T-helper 22 cell (primary cell): ENCODE data around the gene ZNF592.
"Not testable (repeated sequence)": the region's sequence is repeated elsewhere in the genome, so short reads cannot be mapped to it uniquely, and the experiment has no call there.

Source experiments
- DNase-seq: peaks from one replicate; pipeline ENCODE4 v3.0.0-alpha.2; 2020; ENCODE audit warnings: low read depth

Gene ZNF592

DNA sequence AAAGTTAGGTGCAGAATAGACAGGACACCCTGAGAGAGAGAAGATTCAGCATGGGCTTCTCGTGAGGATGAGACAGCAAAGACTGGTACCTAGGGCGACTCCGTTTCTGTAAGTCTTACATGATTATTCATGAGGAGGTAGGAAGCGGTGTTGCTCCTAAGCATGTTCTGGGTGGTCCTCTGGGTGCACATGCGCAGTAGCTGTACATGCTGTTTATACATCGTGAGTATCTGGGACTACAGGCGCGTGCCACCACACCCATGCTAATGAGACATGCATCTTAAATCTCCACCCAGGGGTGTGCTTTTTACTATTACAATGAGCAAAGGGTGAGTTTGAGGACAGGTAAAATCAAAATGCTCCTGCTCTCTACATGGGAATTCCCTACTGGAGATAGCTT is 81.0 kb downstream of the ZNF592 start:
- no peak for DNase-seq

DNA sequence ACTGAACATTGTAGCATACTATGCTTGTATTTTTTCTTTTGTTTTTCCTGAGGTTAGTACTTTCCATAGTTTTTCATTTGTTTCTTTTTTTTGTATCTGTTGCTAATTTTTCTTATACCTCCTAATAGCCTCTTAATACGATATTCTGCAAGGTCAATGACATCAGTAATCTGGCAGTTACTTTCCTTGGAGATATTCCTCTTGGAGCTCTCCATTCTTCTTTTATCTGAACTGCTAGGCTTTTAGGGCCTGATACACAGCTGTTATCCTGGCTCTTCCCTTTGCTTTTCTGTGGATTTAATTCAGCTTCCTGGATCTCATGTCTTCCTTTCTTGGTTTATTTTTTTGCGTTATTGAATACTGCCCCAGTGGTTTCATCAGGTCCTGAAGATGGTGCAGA is 81.6 kb downstream of the ZNF592 start:
- no peak for DNase-seq

DNA sequence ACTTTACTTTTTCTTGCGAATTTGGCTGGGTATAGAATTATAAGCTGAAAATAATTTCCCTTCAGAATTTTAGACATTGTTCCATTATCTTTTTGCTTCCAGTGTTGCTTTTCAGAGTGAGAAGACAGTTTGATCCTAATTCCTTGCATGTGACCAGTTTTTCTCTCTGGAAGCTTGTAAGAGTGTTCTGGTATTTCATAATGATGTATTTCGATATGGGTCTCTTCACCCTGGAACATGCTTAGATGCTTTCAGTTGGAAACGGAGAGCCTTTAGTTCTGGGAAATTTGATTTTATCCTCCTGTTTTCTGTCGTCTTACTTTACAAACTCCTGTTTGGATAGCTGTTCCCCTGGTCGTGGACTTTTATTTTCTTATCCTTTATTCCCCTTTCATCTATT is 82.6 kb downstream of the ZNF592 start:
- no peak for DNase-seq

DNA sequence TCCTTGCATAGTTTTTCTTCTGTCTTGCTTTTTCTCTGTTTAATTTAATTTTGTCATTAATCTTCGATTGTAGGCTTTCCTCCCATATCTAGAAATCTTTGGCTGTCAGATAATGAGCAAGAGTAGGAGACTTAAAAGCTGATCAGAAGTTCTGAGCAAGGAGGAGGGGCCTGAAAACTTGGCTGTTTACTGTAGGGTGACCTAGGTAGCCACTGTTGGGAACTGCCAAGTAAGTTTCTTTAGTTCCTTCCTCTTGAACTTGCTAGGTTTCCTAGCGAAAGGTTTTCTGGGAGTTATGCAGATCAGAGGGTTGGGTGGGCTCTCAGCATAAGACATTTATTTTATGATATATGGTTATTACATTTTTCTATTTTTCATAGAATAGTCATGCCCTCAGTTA is 83.2 kb downstream of the ZNF592 start:
- DNase-seq: no peak

DNA sequence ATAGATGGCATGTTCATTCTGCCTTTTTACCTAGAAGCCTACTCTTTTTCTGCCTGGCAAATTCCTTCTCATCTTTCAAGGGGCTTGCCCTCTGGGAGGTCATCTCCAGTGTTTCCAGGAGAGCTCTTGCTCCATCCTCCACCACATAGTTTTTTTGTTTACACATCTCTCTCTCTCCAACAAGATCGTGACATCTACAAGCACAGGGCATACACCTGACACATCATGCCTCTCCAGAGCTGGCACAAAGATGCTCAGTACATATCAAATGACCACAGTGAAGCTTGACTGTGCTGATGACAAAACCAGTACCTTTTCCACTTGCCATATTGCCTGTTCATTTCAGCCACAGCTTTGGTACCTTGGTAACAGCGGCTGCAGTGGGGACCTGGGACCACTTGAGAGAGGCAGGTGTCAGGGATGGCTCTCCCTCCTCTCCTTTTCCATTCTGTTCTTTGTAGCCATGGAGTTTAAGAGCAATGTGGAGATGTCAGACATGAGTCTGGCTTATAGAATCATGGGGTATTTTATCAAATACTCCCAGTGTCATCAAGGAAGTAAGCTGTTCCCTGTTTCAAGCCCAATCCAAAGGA is 84.2 kb downstream of the ZNF592 start:
- DNase-seq: no peak

DNA sequence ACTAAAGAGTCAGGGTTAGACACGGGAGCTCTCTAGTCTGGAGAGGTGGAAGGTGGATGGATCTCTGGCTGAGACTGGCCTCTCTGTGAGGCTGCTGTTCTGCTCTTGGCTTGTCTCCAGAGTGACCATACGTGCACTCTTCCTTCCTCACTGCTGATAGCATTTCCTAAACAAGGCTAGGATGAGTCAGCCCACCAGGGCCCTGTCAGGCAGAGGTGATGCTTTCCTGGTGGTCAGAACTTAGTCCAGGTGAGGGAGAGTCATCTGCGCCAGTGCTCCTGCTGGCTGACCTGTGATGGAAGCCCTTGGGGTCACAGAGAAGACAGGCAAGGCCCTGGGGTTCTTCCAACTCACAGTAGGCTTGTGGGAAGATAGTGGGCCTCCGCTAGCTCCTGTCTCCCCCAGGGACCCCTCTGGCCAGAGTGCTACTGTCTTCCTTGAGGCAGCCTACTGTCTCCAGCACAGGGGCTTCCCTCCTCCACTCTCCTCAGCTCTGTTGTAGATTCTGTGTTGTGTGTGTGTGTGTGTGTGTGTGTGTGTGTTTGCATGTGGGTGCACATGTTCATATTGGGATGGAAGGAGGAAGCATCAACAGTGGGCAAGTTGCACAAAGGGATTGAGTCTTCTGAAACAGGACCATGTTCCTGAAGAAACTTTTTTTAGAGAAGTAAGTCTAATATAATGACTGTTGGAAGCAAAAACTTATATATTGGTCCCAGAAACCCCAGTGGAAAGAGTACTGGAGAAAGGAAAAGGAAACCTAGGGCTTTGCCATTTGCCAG is 85.2 kb downstream of the ZNF592 start:
- DNase-seq: no peak

DNA sequence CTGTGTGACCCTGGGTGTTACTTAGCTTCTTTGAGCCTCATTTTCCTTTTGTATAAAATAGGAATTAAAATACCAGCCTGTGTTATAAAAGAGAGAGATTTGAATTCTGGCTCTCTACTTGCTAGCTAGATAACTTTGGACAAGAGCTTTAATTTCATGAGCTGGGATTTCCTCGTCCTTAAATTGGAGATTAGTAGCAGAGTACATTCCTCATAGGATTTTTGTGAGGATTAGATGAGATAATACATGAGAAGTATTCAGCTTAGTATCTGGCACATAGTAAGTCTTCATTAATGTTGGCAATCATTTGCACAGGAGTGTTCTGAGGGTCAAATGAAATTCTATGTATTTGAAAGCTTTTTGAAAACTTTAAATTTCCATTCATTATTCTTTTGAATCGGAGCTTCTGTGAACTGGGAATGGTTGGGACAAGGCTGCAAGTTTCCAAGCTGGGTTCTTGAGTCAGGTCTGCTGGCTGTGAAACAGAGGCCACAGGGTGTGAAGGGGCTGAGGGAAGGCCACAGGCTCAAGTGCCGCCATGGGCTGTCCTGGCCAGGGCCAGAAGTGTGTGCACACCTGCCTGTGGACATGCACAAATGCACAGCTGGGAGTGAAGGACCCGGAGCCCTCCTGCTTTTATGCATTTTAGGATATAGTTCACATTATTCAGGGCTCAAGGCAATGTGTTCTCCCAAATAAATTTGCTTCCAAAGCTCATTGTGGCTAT is 86.0 kb downstream of the ZNF592 start:
- no peak for DNase-seq

DNA sequence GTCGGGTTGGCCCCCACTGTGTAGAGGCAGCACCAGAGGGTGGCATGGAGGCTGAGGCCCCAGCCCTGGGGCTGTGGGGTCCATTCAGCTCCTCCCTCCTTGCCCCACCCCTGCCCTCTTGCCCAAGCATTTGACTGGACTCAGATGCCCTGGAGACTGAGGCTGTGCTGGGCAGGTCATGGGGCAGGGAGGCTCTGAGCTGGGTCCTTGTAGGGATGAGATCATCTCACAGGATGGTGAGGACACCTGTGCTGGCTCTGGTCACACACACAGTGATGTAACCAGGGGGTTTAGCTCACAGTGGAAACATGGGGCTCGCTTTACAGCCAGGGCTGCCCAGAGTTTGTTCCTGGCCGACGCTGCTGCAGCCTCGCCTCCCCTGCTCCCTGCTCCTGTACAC is 86.6 kb downstream of the ZNF592 start:
- no peak for DNase-seq

DNA sequence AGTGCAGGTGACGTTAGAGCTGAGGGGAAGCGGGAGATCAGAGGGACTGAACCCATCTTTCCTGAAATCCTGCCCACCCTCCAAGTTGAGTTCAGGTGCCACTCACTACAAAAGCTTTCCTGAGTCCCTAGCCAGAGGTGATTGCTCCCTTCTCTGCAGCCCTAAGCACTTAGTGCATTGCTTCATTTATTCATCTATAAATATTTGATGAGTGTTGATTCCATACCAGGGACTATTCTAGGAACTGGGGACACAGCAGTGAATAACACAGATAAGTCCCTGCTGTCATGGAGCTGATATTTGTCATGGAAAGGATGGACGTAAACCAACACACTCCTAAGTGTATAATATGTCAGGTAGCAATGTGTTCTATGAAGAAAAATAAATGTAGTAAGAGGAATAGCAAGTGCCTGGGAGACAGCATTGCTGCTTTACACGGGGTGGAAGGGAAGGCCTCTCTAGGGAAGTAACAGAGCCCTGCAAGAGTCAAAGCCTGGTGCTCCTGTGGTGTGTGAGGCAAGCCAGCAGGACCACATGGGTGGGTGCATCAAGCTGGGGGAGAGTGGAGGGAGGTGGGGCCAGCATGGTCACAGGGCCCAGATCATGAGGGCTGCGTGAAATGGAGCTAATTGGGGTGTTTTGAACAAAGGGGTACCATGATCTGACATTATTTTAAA is 87.4 kb downstream of the ZNF592 start:
- no peak for DNase-seq

DNA sequence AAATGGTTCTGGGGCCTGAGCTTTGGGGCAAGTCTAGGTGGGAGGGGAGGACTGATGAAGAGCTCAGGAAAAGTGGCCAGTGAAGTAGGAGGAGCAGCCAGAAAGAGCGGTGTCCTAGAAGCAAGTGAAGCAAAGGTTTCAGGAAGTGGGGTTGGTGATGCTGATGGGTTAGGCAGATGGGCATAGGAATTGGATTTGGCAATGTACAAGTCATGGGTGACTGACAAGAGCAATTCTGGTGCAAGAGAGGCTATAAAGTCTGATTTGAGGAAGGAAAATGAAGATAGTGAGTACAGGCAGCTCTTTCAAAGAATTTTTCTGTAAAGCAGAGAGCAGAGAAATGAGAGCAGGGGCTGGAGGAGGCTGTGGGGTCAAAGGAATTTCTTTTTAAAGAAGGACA is 88.5 kb downstream of the ZNF592 start:
- no peak for DNase-seq

DNA sequence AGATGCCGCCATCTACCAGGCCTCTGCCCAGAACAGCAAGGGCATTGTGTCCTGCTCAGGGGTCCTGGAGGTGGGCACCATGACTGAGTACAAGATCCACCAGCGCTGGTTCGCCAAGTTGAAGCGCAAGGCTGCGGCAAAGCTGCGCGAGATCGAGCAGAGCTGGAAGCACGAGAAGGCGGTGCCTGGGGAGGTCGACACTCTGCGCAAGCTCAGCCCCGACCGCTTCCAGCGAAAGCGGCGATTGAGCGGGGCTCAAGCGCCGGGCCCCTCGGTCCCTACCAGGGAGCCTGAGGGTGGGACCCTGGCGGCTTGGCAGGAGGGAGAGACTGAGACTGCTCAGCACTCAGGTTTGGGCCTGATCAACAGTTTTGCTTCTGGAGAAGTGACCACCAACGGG is 91.3 kb downstream of the ZNF592 start:
- no peak for DNase-seq

DNA sequence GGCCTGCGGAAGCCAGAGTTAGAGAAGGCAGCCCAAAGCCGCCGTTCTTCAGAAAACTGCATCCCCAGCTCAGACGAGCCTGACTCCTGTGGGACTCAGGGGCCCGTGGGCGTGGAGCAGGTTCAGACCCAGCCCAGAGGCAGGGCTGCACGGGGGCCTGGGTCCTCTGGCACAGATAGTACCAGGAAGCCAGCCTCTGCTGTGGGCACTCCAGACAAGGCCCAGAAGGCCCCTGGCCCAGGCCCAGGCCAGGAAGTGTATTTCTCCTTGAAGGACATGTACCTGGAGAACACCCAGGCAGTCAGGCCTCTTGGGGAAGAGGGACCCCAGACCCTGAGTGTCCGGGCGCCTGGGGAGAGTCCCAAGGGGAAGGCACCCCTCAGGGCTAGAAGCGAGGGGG is 91.9 kb downstream of the ZNF592 start:
- DNase-seq: no peak

DNA sequence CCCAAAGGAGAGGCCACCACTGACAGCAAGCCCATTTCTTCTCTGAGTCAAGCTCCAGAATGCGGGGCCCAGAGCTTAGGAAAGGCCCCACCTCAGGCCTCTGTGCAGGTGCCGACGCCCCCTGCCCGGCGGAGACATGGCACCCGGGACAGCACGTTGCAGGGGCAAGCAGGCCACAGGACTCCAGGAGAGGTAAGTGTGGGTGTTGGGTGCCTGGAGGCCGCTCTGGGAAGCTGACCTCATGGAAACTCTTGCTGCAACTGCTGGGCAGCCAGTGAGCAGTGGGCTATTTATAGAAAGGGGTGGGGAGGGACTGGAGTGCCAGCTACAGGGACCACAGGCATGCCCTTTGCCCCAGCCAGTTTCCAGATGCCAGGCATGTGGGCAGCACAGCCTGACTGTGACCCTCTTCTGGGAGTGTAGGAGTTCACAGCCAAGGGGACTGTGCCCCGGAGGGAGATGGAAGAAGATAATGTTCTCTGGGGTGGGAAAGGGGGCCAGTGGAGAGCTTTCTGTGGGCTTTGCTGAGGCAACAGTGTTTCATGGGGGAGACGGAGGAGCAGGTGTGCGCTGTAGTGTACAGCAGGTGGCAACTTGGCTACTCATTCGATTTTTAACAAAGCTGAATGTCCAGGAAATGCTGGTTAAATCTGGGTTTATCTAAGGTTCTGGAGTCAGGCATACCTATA is 92.5 kb downstream of the ZNF592 start:
- DNase-seq: no peak

DNA sequence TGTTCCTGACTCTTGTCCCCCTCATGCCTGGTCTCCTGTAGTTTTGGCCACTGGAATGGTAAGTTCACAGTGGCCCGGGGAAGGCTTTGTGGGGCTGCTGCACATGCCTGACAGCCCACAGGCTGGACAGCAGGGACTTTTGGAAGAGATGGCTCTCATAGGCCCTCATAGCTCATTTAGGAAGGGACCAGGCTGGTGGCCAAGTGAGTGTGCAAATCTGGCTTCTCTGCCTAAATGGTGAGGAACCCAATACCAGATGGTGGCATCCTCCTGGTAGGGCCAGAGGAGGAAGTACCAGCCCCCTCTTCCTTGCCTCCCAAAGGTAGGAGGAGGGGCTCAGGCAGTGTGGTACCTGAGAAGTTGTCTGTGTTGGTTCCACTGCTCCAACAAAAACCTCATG is 94.4 kb downstream of the ZNF592 start:
- no peak for DNase-seq

DNA sequence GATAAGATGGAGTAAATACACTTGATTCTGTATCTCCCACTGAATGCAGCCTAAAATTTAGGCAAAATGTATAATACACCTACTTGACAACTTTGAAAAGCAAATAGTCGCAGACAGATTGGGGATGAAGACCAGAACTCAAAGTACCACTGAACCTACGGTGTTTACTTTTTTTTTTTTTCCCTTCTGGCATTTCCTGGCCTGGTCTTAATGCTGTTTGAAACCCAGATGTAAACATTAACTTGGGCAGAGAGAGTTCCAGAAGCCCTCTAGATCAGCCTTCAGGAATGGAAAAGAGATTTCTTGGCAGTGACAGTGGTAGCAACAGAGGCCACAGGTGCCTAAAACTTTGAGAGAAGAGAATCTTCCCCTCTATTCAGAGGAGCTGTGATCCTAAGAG is 96.6 kb downstream of the ZNF592 start:
- no peak for DNase-seq

DNA sequence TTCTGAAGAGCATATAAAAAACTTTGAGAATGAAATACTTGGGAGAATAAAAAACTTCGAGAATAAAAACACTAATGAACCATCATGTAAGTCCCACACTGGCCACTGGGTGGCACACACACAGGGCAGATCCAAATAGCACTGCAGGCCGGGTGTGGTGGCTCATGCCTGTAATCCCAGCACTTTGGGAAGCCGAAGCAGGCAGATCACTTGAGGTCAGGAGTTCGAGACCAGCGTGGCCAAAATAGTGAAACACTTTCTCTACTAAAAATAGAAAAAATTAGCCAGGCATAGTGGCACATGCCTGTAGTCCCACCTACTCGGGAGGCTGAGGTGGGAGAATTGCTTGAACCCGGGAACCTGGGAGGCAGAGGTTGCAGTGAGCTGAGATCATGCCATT is 97.2 kb downstream of the ZNF592 start:
- DNase-seq: not testable (repeated sequence)

DNA sequence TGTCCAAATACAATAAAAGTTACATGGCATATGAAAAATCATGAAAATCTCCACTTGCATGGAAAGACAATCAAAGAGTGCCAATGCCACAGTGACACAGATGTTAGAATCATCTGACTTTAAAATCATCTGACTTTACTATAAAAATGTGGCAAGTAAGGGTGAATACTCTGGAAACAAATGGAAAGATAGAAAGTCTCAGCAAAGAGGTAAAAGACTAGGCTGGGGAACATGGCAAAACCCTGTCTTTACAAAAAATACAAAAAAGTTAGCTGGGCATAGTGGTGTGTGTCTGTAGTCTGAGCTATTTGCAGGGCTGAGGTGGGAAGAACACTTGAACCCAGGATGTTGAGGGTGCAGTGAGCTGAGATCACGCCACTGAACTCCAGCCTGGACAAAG is 97.9 kb downstream of the ZNF592 start:
- DNase-seq: no peak

DNA sequence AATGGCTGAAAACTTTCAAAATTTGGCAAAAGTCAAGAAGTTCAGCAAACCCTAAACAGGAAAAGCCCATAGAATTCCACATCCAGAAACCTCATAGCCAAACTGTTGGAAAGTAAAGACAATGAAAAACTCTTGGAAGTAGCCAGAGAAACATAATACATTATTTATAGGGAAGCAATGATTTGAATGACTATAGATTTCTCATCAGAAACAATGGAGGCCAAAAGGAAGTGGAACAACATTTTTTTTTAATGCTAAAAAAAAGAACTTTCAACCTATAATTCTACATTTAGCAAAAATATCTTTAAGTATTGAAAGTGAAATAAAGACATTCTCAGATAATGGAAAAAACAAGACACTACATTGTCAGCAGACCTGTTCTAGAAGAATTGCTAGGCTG is 99.0 kb downstream of the ZNF592 start:
- DNase-seq: no peak

DNA sequence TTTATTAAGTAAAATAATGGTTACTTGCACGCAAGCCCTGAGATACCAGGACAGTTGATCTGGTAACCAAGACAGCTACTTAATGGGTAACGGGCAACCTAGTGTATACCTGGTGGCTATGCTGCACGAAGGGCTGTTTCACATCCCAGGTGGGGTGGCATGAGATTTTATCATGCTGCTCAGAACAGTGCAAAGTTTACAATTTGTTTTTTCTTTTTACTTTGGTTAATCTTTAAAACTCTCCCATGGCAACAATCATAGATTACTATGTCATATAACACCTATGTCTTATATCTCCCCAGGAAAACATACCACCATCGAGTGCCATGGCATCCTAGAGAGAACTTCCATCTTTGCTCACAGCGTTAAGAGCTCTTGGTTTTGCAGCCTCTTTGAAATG is 103.8 kb downstream of the ZNF592 start:
- DNase-seq: no peak

DNA sequence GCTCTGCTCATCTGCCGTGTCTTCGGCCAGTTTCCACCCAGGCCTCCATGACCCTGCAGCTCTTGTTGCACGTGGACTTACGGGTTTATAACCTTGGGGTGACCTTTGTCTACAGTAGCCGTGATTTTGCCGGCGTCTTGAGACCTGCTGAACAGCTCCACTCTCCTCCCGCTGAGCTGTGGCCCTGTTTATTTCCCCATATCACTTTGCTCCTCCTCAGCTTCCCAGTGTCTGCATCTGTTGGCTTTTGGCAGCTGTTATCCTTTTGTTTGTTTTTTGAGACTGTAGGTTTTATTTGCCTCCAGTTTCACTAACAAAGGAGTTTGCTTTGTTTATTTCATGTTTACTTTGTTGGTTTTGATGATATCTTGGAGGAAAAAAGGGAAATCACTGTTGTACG is 106.7 kb downstream of the ZNF592 start:
- DNase-seq: no peak

DNA sequence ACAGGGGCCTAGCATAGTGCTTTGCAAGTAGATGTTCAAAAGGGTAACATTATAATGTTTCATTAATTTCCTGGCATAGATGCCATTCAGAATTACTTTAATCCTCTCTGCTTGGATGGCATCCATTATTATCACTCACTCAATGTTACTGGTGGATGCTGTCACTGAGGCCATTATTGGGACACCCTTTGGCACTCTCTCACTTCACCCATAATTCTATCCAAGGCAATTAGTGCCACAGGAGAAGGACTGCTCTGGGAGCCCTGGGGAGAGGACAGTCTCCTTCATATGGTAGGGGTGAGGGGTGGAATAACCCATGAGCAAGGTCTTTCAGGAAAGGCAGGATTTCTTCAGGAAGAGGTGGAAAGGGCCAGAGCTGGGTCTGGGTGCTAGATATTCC is 107.4 kb downstream of the ZNF592 start:
- no peak for DNase-seq
